HG03280 (cell line): ENCODE measurements around the gene MSX2.

Source experiments
- ATAC-seq: cut with Tn5 transposase; IDR thresholded peaks from one replicate; pipeline ENCODE4 v1.9.1; 2021; ENCODE audit warnings: mild to moderate bottlenecking, moderate library complexity; ENCODE audit not compliant: unreplicated experiment

Gene MSX2

GRCh38 chr5:174724484-174725260, at the start of gene MSX2:
Gene MSX2, plus strand, starts transcription at chr5:174724582. Its CDS starts 78 bp downstream, at chr5:174724660.
- no peak for ATAC-seq

- no peak for ATAC-seq
These were observed 49.3 kb upstream of the MSX2 start for GRCh38 chr5:174675110-174675509.

GRCh38 chr5:174675916-174676315, 48.5 kb upstream of the MSX2 start:
- ATAC-seq = no peak

DNA sequence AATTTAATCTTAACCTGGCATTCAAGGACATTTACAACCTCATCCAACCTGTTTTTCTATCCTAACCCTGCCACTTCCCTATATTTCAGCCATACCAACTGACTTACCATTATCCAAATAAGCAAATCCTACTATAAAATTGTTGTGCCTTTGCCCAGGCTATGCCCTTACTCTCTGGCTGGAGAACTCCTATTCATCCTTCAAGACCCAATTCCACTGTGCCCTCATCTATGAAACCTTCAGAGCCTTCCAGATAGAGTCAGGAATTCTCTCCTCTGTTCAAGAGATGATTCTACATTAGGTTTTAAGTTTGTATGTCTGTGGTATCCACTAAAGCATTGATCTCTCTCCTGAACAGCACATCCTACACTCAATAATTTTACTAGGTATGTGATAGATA, 46.3 kb upstream of the MSX2 start:
- ATAC-seq = no peak

GRCh38 chr5:174680901-174681565, 43.3 kb upstream of the MSX2 start:
- no peak for ATAC-seq

GRCh38 chr5:174687503-174687902, 36.9 kb upstream of the MSX2 start:
- no peak for ATAC-seq

DNA sequence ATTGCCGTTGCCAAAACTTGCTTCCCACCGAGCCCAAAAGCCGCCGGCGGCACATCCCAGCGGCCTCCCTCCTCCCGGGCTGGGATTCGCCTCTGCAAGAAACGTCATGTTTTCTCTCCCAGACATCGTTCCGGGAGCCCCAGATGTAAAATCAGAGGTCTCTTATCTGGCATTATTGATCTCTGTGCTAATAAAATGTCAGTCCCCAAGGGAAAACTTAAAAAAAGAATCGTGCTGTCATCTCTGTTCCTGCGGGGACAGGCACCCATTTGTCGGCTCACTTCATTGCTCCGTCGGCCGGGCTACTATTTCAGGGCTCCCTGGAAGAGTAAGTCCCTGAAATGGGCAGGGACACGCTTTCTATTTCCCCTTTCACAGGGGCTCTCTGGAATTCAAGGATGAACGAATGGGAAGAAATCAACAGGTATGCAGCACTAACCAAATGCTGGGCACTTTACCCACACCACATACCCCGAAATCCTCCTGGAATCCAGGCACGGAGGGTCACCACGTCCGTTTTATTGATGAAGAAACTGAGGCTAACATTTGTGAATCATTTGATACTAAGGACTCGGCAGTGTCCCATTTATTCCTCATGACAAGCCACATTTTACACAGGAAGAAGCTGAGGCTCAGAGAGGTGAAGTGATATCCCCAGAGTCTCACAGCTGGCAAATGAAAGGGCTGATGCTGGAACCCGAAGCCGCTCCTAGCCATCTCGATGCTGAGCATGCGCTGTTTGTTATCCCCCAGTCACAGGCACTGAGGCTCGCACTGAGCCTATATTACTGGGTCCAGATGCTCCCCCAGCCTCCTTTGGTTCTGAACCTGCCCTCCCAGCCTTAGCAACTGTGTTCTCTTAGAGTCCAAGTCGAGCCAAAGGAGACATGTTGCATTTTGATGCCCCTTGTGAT, 35.7 kb upstream of the MSX2 start:
- no peak for ATAC-seq

DNA sequence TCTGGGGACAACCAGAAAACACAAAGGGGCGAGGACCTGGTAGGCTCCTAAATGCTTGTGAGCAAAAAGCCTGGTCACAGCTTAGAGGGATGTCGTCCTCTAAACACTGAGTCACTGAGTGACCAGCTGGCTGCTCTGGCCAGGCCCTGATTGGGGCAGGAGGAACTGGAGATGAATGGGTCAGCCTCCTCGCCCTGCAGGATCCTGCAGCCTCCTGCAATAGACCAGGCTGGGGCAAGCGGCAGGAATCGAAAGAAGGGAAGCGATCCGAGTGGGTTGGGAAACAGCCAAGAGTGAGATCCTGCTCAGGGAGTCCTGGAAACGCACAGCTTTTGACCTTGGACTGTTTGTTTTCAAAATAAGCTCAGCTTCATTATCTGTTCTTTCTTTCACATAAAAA, 34.1 kb upstream of the MSX2 start:
- ATAC-seq = no peak

- no peak for ATAC-seq
These were observed 32.0 kb upstream of the MSX2 start for GRCh38 chr5:174692381-174692780.

DNA sequence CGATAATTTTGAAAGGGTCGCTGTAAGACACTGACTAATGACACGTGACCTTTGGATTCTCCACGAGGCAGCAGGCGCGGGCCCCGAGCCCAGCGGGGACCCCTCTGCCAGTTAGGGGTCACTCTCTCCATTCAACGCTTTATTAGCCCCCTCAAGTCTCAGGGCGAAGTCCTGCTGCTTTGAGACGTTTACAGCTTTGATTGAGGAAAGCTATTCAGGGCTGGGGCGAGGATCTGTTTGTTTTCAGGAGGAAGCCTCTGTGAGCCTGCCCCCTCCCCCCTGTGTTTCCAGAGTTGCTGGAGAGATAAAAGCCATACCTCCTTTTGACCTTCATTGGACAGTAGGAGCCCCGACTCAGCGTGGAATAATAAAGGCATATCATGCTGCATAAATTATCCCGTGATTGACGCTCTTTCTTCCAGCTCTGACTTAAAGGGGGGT, 31.4 kb upstream of the MSX2 start:
- no peak for ATAC-seq

DNA sequence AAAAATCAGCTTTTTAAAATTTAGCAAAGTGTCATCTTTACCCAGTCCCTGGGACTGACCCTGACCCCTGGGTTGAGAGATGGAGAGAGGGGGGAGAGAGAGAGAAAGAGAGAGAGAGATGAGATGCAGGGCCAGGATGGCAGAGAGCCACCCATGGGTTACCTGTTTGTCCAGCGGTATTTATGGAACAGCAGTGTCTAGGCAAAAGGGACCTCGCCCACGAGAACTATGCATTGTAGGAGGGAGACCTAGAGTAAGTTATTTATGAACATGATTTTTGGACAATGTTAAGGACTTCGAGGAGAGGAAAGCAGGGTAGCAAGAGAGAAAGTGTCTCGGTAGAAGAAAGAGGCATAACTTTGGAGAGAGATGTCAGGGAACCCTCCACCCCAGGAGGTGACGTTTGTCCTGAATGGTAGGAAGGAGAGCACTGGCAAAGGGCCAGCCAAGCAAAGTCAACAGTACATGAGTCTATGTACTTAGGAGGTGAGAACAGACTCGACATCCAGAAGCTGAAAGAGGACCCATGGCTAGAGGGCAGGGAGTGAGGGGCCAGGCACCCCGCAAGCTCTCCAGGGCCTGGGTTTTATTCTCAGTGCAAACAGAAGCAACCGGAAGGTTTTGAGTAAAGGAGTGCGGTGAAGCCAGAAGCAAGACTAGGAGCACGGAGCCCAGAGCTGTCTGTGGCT, 30.5 kb upstream of the MSX2 start:
- no peak for ATAC-seq

- ATAC-seq = no peak
These were observed 29.8 kb upstream of the MSX2 start for GRCh38 chr5:174694611-174695010.

DNA sequence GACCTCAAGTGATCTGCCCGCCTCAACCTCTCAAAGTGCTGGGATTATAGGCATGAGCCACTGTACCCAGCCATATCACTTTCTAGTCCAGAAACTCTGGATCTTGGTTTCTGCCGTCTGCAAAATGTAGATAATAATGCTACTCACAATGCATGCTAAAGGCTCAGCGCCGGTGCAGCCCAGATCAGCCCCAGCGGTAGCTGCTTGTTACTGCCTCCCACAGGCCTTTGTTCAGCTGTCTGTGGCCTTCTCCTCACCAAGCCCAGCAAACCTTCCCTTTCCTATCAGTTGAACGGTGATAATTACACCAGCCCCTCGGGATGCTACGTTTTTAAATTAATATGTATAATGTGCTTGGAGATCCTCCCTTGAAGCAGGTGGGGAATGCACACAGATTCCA, 26.2 kb upstream of the MSX2 start:
- ATAC-seq = no peak

- no peak for ATAC-seq
These were observed 25.3 kb upstream of the MSX2 start for GRCh38 chr5:174699131-174699530.

DNA sequence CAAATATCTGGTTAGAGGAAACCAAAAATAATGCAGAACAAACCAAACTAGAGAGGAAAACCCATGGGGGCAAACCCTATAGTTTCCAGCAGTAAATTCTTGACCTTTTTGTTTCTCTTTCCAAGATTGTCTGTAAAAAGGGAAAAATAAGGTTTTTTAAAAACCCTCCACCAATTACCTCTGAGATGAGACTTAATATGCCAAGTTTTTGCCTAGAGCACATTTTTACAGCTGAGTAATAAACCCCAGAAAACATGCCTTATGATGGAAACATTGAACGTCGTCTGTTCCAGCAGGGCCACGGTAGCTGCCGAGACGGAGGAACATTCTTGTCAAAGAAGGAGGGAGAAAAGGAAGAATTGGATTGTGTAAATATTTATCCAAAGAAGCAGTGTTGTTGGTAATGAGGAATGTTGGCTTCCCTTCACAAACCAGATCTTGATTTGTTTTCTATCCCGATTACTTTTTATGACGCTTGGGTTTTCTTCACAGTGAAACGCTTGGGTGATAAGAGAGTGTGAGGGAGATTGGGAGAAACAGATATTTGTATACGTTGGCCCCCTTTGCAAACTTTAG, 17.3 kb upstream of the MSX2 start:
- no peak for ATAC-seq

GRCh38 chr5:174707671-174708070, 16.7 kb upstream of the MSX2 start:
- no peak for ATAC-seq

GRCh38 chr5:174708476-174709207, 15.7 kb upstream of the MSX2 start:
- no peak for ATAC-seq

GRCh38 chr5:174714751-174715150, 9.6 kb upstream of the MSX2 start:
- ATAC-seq = no peak

GRCh38 chr5:174715804-174716203, 8.6 kb upstream of the MSX2 start:
- no peak for ATAC-seq
